RKO (cell line): ENCODE measurements around the gene CACNA1C.

Experiments
- DNase-seq: peaks from one replicate; pipeline ENCODE4 v3.0.0-alpha.2; 2016; ENCODE audit warnings: low spot score

CACNA1C gene

DNA sequence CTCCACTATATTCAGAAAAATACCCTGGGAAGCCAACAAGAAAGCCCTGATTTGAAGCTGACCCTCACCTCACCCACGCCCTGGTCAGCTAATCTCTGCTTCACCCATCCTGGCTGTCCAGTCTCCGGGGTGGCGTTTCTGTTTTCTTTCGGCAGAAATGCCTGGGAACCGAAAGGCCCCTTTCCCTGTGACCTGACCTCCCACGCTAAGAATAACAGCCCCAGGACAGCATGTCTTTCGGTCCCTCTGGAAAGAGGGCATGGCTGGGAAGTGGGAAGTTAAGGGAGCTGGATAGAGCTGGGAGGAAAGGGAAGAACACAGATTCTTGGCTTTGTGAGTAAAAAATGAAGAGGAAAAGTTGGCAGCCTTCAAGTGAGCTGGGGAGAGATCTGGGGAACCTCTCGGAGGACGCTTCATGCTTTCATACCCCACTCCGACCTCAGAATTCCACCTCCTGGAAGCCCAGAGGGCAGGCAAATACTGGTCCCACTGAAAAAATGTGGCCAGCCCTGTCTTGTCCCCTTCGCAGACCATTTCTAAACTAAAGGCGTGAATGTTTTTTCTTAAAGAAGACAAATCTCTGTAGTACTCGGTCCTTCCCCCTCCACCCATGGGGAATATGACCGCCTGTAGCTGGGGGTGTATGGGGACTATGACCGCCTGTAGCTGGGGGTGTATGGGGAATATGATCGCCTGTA, 579.0 kb downstream of the CACNA1C start:
- DNase-seq = no peak

DNA sequence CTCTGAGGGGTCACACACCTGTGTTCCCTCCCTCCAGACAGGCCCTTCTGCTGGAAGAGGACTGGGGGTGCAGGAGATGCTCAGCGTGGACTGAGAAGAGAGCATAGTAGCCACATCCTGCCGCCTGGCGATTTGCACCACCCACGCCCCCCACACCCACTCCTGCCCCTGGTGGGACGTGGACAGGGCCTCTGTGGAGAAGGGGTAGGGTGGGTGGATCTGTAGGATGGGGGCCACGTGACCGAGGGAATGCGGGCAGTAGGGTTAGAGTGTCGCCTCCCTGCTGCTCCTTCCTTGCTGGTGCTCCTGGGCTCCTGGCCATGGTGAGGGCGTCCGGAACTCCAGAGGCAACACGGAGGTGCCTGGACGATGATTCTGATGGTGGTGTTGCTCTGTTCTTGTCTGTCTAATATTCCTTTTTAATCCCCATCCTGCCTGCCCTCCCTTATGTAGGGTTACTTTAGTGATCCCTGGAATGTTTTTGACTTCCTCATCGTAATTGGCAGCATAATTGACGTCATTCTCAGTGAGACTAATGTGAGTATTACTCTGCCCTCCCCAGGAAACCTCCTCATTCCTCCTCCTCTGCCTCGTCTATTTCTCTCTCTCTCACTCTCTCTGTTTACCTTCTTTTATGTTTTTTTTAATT, 580.5 kb downstream of the CACNA1C start:
- DNase-seq = no peak

- DNase-seq = no peak
Observed at GRCh38 chr12:2633825-2634200, 581.0 kb downstream of the CACNA1C start.

DNA sequence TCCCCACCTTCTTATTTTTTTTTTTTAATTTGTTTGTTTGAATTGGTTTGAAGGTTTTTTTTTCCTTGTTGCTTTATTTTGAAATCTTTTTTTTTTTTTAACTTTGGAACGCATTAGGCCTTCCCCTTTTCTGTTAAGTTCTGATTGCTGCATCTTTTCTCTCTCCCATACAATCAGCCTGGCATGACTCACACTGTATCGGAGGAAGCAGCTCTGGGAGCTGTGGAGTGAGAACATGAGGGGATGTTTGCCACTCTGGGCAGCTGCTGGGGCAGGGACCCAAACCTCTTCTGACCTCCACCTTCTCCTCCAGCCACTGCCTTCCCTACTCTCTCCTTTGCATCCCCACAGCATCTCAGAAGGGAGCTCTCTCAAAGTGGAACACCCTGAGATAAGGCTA, 581.7 kb downstream of the CACNA1C start:
- DNase-seq = no peak

DNA sequence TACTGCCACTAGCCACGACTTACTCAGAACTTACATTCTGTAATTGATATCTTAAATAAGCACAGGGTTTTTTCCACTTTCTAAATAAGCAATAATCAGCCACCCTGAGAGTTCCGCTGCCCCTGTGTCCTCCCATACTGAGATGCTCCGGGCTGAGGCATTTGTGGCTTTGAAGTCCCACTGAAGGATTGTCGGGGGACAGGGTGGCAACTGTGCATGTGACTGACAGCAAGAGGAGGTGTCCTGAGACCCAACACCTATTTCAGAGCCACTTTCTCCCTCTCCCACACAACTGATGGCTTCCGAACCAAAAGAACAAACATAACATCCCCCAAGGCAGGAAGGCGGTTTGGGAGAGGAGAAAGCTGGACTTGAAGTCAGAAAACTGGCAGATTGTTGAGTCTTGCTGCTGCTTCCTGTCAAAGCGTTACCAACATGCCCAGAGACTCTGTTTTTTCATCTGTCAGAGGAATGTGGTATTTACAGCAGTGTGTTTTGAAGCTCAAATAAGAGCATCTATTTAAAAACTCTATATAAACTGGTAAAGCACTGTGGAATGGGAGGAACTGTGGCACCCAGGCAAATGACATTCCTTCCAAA, 584.1 kb downstream of the CACNA1C start:
- DNase-seq = no peak

DNA sequence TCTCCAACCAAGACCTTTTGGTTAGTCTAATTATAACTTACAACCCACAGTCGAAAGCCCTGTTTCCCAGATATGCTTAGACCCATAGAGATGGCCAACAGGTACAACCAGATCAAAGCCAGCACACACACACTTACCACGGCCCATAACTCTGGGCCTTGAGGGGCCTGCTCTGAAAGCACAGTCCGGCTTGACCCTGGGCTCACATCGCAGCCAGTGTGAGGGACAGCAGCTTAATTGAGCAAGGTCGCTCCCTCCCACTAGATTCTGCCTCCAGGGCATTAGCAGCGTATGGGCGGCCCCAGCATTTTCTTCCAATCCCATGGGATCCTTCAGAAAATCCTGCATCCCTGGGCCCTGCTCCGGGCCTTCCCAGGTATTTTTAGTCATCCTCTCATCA, 584.6 kb downstream of the CACNA1C start:
- DNase-seq = no peak

DNA sequence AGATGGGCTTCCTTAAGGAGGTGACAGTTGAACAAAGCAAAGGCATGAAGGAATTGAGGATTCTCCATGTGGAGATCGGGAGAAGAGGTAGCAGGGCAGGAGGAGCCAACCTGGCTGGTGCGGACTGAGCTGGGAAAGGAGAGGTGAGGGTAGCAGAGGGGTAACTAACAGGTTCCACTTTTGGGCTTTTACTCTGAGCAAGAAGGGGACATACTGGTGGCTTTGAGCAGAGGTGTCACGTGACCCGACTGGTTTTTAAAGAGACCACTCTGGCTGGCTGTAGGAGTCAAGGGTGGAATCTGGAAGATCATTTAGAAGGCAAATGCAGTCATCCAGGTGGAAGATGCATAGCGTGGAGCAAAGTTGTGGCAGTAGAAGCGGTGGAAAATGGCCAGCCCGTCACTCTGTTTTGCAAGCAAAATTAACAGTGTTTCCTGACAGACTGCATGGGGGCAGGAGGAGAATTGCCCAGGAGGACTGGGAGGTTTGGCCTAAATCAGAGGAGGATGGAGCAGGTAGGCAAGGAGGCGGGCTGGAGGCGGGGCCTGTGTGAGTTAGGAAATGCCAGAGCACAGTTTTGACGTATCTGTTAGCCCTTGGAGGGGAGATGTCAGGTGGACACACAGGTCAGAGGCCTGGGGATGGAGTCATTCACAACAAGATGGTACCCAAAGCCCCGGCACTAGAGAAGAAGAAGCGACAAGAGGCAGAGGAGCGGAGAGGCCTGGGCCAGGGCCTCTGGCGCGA, 585.7 kb downstream of the CACNA1C start:
- no peak for DNase-seq

DNA sequence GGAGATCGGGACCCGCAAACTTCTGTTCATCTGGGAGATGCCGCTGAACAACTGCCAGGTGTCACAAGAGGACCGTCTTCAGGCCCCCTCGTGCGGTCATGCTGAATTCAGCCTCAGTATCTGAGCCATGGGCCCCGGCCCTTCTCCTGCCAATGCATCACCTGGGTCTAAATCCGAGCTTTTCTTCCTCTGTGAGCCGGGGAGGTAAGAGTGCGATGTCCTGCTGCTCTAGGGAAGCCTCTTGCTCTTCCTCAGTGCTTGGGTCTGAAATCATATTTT, 586.2 kb downstream of the CACNA1C start:
- DNase-seq = no peak

DNA sequence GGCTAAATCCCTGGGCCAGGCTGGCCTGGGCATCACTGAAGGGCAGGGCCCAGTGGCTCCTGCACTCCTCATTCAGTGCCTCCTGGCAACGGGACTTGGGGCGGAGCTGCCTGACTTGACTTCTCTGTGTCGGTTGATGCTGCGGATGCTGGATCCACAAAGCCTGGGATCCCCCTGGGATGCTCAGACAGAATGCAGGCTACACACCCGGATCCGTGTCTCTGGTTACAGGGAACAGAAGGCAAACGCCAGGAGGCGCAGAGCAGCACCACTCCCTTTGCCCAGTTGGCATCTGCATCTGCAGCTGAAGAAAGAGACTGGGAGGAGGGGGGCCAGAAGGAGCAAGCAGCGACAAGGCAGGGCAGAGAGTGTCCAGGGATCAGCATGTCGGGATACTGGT, 587.5 kb downstream of the CACNA1C start:
- DNase-seq = no peak

- peak; percentile 94 for DNase-seq
Observed at GRCh38 chr12:2640709-2641108, 587.9 kb downstream of the CACNA1C start.

GRCh38 chr12:2641207-2641606, 588.4 kb downstream of the CACNA1C start:
- DNase-seq = peak; percentile 56

DNA sequence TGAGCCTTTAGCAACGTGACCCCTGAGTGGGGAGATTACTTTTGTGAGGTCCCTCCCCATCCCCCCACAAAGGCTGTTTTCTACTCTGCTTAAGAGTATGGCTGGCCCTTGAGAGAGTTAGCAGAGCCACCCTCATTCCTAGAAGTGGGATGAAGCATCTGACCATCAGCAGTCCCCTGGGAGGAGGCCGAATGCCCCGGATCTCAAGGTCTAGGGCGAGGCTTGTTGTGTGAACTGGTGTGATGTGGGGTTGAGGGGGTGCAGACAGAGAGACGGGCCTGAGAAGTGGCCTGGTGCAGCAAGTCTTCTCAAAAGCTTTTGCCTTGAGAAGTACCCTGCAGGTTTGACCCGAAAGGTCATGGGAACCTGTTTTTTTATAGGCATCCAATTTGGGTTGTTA, 589.0 kb downstream of the CACNA1C start:
- no peak for DNase-seq

- DNase-seq = no peak
Observed at GRCh38 chr12:2642176-2642892, 589.5 kb downstream of the CACNA1C start.

DNA sequence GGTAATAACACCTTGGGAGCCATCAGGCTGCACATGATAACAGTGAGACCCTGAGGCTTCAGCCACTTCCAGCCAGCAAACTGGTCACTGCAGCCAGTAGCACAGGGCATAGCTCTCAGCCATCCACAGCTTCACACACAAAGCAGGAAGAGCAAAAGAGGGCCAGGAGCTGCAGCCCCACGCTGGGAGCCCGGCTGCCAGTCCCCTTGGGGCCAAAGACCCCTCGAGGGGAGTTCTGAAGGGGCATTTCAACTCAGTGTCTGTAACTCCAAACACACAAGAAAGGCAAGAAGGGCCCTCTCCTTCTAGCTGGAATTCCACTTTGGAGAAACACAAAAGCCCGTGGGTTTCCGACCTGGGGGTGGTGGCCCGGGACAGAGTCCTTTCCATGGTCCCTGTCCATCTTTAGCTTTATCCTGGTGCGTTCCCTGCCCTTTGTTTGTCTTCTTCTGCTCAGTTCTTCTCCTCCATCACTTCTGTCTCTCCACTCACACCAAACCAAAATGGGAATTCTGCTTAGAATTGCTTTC, 590.2 kb downstream of the CACNA1C start:
- no peak for DNase-seq

- no peak for DNase-seq
Observed at GRCh38 chr12:2643576-2644135, 590.9 kb downstream of the CACNA1C start.

DNA sequence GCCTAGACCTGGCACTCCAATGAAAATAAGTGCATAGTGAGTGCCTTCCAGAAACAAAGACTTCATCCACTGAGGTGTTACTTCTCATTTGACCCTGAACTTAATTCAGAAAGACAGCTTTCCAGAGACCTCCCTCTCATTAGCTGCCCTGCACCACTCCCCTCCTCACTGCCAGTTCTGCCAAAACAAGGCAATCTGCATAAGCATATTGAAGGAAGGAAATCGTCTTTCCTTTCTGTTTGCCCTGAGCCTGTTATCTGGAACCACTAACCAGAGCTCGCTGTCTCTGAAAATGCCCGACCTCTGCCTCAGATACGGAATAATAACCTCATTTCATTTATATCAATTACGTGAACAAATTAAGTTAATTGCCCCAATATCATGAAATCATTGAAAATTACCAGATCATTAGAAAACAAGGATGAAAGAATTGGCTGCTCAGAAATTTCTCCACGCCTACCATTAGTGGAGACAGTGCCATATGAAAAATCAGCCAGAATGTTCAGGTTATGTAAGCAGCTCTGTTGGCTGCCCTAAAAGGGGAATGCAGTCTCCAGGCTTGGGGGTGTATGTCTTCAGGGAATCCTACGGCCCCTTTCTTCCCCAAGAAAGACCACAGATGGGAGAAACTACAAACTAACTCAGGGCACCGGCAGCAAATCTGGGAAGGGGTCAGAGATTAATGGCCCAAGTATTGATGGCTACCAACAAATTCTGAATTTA, 592.1 kb downstream of the CACNA1C start:
- no peak for DNase-seq

DNA sequence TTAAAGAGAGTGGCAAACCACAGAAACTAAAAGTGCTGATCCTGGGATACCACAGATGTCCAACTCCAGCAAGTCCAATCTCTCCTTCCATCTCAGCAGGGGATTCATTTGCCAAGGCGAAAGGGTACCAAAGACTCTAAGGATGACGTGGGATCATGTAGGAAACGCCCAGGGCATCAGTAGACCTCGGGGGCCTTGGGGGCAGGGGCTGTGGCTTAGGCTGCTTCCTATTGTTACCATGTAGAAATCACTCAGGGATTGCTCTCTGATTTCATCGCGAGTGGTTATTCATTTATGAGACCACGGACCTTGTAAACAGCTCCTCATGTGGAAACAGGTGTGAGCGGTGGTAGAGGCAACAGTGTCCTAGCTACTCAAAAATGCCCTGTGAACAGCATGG, 592.7 kb downstream of the CACNA1C start:
- DNase-seq = no peak

- DNase-seq = no peak
Observed at GRCh38 chr12:2646341-2646740, 593.6 kb downstream of the CACNA1C start.

- no peak for DNase-seq
Observed at GRCh38 chr12:2647186-2647585, 594.4 kb downstream of the CACNA1C start.

DNA sequence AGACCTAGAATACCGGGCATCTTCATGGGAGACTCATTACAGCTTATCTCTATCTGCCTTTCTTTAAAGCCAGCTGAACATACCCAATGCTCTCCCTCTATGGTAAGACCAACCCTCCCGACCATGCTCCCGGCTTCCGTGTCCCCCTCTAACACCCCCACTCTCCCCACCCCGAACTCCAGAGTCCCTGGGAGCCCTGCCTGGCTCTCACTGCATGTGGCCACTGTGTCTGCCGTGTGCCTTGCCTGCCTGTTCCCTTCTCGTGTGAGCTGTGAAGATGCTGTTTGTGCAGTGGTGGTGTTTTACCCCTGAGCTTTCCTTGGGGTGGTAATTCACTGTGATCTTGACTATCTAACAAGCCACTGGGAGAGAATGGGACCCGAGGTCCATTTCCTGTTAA, 595.6 kb downstream of the CACNA1C start:
- no peak for DNase-seq
